ENCODE data around the gene ATP5ME.

Gene ATP5ME

DNA sequence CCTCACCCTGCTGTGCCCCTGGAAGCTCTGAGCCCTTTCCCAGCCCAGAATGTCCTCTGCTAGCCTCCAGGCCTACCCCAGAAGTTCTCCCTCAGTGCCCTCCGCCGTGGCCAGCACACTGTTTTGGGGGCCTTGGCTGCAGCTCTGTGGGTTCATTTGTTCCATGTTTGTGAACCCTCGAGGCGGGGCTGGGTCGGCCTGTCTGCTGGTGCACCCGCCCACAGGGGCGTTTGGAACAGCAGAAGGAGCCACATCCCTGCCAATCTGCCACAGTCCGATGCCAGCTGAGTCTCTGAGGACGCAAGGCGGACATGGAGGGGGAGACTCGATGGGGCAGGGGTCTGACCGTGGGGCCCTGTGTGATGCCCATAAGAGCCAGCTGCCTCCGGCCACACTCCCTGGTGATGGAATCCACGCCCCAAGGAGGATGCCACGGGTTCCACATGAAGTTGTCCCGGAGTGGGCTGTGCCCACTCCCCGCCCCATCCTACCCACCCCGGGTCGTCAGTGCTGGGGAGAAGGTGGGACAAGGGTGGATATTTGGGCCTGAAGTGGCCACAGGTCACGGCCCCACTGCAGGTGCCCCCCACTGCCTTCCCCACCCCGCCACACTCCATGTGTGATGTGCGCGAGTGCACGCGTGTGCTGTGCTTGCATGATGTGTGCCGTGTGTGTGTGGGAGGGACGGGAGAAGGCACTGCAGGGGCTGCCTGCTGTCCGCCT lies 7.1 kb downstream of the ATP5ME start:
- DNase-seq = no peak

DNA sequence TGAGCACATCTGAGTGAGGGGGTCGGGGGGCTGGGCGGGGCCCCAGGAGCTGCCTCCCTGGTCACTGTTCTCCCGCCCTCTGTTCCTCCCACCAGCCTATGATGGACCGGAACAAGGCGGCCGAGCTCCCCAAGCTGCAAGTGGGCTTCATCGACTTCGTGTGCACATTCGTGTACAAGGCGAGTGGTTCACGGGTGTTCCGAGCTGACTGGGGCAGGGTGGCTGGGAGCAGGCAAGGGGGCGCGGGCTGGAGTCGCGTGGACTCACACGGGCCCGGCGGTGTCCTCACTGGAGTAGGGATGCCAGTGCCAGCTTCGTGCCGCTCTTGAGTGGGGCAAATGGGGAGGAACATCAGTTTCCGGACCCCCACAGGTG lies 7.7 kb downstream of the ATP5ME start:
- no peak for DNase-seq

DNA sequence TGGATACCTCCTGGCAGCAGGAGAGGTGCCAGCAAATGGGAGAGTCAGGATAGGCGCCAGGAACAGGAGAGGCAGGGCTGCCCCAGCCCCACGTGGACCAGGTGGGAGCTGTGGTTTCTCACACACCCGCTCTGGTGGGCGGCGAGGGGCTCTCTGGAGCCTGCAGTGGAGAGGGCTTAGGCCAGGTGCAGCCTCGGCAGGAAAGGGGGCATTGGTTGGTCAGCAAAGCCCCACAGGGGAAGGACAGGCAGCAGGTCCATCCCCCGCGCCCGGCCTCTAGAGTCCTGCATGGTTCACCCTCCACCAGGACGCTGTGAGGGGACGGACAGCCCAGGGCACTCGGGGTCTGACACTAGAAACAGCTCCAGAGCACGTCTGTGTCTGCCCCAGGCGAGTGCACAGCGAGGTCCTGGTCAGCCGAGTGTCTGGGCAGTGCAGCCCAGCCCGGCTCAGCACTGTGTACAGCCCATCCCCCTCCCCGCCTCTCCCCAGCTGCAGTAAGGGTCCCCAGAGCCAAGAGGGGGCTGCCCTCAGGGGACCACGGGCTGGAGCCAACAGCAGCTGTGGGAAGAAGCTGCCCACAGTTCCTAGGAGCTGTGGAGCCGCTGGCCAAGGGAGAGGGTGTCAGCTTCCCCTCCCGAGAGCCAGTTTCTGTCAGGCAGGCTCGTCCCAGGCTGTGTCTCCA lies 8.2 kb downstream of the ATP5ME start:
- DNase-seq = no peak

DNA sequence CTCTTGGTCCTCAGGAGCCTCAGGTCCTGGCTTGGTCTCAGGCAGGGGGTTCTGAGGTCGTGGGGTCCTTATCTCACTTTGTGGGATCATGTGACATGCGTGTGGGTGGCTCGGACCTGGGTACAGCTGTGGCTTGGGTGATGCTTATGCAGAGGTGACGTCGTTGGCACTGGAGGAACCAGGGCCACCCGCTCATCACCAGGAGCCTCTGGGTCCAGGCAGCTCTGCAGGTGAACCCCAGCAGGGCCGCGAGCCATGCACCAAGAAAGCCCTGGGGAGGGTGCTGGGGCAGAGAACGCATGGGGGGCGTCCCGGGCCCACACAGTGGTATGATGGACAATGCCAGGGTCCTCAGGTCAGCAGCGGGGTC lies 8.7 kb downstream of the ATP5ME start:
- DNase-seq = no peak

DNA sequence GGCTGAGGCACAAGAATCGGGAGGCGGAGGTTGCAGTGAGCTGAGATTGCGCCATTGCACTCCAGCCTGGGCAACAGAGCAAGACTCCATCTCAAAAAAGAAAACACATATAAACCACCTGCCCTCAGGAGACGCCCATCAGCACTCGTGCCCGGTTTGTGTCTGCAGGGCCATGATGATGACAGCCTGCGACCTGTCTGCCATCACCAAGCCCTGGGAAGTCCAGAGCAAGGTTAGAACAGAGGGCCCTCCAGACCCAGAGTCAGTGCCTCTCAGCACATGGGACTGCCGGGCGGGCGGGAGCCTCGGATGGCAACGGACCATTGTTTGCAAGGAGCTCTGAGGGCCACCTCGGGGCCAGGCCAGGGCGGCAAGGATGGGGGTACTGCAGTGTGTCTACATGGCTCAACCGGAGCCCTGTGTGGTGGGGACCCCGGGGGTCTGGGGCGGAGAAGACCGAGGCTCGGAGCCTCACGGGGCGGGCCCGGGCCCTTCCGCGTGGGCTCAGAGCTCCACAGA lies 9.3 kb downstream of the ATP5ME start:
- DNase-seq = no peak

DNA sequence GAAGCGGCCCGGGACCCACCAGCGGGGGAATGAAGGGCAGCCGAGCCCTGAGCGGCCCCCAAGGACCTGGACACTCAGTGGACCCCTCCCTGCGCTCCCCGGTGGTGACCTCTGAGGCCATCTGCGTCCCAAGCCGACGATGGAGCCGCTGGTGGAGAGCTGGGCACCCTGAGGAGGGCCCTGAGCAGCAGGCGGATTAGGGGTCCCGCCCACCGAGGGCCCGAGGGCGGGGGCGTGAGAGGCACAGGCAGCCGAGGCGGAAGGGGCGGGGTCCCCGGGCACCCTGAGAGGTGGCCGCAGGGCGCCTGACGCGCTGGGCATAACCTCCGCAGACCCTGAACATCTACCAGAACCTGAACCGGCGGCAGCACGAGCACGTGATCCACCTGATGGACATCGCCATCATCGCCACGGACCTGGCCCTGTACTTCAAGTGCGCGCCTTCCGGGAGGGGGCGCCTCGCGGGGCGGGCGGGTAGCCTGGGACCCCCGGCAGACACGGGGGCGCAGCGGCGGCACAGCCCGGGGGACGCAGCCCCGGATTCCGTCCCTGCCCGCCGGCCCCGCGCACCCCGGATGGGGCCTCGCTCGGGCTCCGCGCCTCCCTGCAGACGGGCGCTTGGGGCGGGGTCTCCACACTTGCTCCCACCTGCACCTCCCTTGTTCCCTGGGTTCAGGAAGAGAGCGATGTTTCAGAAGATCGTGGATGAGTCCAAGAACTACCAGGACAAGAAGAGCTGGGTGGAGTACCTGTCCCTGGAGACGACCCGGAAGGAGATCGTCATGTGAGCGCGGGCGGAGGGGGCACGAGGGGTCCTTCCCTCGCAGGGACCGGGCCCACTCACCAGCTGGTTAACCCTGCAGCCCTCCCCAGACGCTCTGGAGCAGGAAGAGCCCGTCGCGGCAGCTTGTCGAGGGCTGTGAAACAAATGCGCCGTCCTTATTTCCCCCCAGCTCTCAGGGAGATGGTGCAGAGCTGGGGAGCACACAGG lies 10.3 kb downstream of the ATP5ME start:
- DNase-seq = no peak

DNA sequence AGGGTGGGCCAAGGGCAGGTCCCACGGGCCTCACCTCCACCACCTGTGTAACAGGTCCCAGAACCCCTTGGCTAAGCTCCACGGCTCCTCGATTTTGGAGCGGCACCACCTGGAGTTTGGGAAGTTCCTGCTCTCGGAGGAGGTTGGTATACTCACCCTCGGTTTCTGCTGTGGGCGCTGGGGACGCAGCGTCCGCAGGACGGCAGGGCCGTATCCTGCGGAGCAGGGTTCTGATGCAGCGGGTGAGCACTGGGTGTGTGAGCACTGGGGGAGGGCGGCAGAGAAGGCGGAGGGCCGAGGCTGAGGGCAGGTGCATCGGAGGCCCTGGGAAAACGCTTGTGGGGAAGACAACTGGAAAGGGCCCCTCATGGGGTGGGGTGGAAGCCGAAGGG lies 11.0 kb downstream of the ATP5ME start:
- DNase-seq = no peak

DNA sequence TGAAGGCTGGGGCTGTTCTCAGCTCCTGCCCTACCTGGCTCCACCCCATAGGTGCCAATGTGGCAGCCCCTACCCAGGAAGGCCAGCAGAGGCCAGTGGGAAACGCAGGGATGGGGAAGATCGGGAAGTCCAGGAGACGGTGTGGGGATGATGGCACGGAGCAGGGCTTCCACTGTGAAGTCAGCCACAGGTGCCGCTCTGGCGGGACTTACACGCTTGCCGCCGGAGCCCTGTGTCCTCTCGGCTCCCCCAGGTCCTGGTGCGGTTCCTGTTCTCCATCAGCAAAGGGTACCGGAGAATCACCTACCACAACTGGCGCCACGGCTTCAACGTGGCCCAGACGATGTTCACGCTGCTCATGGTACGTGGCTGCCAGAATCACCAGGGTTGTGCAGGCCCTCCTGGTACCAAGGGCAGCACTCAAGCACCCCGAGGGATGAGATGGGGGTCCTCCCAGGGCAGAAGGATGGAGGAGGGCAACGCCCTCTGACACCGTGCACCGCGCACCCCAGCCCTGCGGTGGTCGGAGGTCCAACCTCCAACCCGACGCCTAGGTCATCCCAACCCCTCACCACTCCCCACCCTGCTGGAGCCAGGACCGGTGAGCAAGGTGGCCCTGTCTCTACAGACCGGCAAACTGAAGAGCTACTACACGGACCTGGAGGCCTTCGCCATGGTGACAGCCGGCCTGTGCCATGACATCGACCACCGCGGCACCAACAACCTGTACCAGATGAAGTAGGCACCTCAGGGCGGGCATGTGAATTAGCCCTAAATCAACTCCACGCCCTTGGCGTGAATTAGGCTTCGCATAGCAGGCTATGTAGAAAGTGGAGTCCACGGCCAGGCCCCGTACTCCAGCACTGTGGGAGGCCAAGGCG lies 12.0 kb downstream of the ATP5ME start:
- DNase-seq = no peak

DNA sequence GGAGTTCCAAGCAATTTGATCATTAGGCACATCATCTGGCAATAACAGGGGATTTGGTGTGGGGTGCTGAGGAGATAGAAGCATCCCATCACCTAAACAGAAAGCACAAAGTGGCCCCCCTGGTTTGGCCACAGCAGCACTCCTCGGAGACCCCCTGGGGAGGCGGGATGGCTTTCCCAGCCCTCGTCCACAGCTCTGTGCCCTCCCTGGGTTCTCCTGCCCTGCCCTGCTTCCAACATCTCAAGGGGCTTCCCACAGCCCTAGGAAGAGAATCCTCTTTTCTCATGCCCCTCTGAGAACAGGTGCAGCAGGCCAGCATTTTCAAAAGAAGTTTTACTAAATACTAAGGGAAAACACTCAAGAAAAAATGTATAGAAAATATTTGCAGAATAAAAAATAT lies 12.8 kb downstream of the ATP5ME start:
- DNase-seq = no peak

DNA sequence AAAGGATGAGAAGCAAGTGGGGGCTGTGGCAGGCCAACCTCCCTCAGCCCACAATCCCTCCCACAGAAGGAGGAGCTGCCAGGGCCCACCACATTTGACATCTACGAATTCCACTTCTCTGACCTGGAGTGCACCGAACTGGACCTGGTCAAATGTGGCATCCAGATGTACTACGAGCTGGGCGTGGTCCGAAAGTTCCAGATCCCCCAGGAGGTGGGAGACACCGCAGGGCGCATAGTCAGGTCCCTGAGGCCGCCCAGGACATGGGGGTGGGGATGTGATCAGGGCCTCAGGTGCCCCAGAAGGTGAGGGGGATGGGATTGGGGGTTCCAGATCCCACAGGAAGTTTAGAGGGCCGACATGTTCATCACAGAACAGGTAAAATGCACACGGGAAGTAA lies 13.7 kb downstream of the ATP5ME start:
- DNase-seq = no peak

DNA sequence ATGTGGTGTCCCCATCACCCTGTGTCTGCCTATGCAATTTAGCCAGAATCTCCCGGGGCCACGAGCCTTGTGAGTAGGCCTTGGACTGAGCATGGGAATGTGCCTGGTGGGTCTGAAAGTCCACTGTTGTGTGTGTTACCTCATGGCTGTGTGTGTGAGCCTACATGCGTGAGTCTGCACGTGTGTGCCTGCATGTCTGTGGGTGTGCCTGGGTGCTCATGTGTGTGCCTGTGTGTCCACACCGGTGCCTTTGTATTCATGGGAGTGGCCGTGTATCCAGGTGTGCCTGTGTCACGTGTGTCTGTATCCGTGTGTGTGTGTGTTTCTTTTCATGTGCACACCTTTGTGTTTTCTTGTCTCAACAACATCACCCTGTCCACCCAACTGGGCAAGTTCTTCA lies 14.2 kb downstream of the ATP5ME start:
- no peak for DNase-seq

DNA sequence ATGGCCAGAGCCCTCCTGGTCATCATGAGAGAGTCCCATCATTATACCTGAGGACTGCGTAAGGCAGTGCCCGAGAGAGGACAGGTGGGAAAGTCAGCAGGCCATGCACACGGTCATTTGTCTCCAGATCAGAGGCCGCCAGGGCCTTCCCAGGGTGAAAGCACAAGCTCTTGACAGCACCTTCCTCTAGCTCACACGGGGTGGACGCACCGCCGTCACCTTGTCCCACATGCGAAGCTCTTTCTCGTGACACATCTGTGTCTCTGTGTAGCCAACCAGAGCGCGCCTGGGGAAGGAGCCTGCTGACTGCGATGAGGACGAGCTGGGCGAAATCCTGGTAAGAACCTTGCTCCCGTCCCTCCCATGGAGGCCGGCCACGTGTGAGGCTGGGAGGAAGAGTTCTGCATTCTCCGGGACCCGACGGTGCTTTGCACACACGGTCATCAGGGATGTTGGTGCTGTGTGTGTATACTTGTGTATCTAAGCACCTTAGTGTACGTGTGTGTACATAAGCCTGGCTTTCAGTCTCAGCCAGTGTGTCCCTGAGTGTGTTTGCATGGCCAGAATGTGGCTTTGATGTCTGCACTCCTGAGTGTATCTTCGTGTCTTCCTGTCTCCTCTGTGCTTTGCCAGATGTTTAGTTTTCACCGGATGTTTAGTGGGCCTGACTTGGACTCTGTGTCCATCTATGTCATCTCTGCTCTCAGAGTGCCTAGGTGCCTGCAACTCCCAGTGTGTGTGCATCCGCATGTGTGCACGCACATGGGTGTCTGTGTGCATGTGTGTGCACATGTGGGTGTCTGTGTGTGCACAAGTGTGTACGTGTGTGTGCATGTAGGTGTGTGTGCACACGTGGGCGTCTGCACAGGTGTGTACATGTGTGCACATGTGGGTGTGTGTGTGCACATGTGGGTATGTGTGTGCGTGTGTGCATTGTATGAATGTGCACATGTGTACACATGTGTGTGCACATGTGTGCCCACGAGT lies 15.1 kb downstream of the ATP5ME start:
- DNase-seq = no peak

DNA sequence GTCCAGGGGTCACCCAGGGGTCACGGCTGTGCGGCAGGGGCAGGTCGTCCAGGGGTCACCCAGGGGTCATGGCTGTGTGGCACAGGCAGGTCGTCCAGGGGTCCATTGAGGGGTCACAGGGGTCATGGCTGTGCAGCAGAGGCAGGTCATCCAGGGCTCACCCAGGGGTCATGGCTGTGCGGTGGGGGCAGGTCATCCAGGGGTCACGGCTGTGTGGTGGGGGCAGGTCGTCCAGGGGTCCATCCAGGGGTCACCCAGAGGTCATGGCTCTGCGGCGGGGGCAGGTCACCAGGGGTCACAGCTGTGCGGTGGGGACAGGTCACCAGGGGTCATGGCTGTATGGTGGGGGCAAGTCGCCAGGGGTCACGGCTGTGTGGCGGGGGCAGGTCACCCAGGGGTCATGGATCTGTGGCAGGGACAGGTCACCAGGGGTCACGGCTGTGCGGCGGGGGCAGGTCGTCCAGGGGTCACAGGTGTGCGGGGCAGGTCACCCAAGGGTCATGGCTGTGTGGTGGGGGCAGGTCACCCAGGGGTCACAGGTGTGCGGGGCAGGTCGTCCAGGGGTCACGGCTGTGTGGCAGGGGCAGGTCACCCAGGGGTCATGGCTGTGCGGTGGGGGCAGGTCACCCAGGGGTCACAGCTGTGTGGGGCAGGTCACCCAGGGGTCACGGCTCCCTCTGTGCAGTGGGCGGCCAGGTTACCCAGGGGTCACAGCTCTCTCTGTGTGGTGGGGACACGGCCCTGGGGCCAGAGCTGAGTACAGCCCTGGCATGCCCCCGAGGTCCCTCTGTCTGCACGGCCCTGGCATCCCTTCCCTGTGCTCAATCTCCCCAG lies 16.0 kb downstream of the ATP5ME start:
- no peak for DNase-seq

DNA sequence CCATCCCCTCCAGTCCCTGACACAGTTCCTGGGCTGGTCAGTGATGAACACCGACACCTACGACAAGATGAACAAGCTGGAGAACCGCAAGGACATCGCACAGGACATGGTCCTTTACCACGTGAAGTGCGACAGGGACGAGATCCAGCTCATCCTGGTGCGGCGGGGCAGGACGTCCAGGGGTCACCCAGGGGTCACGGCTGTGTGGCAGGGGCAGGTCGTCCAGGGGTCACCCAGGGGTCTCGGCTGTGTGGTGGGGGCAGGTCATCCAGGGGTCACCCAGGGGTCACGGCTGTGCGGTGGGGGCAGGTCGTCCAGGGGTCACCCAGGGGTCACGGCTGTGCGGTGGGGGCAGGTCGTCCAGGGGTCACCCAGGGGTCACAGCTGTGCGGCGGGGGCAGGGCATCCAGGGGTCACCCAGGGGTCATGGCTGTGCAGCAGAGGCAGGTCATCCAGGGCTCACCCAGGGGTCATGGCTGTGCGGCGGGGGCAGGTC lies 16.7 kb downstream of the ATP5ME start:
- DNase-seq = no peak

DNA sequence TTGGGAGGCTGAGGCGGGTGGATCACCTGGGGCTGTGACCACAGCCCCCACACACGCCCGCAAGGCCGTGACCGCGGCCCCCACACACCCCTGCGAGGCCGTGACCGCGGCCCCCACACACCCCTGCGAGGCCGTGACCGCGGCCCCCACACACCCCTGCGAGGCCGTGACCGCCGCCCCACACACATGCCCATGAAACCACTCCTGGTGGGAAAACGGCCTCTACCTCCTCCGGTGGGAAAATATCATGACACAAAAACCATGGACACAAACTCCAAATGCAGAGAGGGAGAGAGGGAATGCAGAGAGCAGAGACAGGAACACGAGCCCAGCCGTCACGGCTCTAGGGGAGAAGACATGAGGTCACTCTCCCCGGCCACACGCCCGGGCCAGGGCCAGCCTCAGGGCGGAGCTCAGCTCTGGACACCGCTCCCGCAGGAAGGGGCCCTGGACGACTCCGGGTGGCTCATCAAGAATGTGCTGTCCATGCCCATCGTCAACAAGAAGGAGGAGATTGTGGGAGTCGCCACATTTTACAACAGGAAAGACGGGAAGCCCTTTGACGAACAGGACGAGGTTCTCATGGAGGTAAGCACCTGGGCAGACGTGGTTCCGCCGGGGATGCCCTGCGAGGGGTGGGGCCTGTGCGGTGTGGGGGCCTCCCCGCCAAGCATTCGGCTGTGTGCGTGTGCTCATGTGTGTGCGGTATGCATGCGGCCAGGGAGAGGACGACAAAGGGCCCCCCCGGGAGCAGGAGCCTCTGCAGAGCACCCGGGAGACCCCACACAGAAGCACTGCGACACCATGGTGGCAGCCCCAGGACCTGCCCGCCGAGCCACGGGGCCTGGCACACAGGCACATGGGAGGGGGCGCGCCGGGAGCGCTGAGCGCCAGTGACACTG lies 17.4 kb downstream of the ATP5ME start:
- DNase-seq = no peak

DNA sequence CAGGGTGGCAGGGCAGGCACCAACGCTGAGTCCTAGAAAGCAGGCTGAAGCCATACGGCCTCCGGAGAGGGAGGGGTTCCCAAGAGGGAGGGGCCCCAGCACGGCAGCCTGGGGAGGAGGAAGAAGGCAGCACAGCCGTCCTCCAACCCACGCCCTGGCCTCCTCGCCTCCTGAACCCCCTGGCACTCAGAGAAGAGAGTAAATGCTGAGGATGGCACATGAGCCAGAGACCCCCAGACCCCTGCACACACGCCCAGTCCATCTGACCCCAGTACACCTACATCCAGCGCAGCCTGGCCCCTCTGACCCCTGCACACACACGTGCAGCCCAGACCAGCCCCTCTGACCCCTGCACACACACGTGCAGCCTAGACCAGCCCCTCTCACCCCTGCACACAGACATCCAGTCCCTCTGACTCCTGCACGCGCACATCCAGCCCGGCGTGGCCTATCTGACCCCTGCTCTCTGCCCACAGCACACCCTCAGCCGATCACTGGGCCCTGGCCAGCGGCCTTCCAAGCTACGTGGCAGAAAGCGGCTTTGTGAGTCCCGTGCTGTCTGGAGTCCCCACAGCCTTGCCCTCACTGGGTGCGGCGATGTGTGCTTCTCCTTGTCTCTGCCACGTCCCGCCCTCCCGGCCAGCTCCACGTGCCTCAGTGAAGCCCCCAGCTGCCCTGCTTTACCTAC lies 18.5 kb downstream of the ATP5ME start:
- DNase-seq = no peak

DNA sequence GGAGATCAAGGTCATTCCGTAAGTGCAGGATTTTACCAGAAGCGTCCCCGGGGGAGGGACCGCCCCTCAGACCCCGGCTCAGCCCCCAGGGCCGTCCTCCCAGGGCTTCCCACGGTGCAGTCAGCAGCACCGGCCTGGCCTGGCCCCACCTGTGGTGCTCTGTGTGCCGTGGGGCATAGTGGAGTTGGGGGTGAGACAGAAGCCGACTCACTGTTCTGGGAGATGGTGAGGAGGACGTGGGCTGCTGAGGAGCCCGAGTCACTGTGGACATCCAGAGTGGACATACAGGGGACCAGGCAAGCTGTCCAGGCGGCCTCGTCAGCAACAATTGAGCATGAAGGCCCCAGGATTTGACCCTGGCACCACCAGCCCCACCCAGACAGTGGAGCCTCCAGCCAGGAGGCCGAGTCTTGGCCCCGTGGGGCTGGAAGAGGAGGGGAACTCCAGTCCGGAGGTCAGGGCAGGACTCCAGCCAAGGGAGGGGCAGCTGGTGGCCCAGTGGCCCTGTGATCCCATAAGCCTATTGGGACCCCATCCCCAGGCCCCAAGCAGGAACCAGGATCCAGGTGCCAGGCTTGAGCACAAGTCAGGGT lies 19.1 kb downstream of the ATP5ME start:
- no peak for DNase-seq

DNA sequence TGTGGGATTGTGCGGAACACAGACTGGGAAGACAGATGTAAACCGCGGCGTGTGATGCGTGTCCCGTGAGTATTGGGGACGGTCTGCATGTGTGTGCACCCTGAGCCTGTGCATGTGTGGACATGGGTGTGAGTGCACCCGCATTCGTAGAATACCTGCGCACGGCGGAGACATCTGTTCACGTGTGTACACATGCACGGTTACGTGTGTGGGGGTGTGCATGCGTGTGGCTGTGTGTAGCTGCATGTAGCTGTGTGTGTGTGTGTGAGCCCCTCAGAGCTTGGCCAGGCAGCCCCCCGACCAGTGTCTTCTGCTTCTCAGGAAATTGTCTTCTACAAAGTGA lies 19.6 kb downstream of the ATP5ME start:
- no peak for DNase-seq

Data from NCI-H226 (cell line).